ENCODE data around the gene YOD1.

Gene YOD1

DNA sequence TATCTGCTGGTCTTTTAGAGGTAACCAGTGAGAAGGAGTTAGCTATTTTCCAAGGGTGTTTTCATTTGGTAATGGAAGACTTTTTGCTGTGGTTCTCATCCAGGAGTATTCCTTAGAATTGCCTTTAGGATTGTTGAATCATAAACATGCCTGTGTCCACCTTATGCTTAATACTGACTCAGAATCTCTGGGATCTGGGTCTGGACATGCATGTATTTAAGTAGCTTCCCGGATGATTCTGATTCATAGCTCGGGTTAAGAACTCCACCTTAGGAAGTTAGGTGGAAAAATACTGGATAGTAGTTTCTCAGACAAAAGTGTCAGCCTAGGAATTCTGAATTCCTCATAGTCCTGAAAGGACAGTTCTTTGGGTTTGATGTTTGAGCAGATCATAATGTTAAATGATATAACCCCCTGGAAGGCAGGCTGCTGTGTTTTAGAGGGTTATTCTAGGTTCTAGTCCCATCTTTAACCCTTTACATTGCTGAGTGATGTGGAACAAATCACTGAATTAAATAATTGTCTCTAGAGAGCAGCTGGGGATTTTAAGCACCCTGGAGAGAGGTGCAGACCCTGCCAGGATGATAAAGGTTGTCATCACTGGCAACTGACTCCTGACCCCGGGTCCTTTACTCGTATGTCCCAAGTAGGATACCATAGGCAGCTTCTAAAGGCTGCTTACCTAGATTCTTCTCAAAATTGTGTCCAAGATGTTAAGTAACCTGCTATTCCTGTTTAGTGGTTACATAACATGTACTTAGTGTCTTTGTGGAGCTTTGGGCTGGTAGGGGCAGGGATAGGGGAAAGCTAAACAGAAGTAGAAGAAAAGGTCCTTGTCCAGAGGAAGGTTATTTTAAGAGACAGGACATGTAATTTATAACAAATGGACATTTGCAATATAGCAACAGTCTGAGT, 23.2 kb upstream of the YOD1 start:
- DNase-seq (ENCODE audit: low read depth in 2 of 3, low spot score in 2 of 3) = no peak

DNA sequence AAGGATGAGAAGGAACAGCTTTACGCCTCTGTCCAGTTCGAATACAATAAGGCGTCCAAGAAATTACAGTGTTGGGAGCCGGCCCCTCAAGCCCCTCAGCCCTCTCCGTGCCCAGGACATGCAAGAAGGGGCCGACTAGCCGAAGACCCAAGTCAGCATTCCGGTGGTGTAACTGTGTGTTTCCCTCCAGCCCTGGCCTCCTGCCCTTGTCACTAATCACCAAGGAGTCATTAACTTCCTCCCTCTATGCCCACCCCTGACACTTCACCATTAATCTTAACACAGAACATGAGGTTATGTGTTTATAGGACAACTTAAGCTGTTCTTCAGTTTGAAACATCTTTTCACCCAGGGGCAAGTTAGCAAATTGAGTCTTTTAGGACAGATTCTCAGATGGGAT, 21.2 kb upstream of the YOD1 start:
- DNase-seq (ENCODE audit: low read depth in 2 of 3, low spot score in 2 of 3) = no peak

DNA sequence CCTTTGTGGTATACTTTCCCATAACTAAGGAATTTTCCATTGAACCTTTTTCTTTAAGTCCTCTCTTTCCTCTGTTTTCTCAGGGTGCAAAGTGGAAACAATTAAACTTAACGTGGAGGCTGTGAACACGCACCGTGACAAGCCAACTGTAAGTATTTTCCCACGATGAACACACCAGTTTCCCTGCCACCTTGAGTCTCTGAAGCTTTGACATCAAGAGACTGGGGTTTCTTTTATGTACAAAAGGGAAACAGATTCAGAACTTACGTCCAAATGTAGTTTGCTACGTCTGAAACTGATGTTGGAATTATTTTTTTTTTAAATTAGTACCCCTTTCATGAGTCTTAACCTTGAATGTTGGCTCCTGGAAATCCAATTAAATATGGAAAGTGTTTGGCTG, 20.4 kb upstream of the YOD1 start:
- no peak for DNase-seq (ENCODE audit: low read depth in 2 of 3, low spot score in 2 of 3)

DNA sequence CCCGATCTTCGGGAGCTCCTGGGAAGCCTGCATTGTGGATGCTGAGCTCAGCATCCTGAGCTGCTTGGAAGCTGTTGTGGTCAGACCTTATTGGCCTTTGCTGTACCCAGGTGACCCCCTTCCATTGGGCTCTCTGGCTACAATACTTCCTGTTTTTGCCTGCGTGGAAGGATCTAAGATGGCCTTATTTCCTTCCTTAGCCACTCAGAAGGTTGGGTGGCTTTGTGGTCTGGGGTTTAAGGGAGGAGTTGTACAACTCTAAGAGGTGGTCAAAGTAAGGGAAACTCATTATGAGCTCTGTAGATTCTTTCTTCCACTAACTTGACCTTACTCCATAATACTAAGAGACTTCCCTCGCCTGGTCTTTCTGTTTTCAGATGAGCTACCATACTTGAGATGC, 19.8 kb upstream of the YOD1 start:
- DNase-seq (ENCODE audit: low read depth in 2 of 3, low spot score in 2 of 3) = no peak

DNA sequence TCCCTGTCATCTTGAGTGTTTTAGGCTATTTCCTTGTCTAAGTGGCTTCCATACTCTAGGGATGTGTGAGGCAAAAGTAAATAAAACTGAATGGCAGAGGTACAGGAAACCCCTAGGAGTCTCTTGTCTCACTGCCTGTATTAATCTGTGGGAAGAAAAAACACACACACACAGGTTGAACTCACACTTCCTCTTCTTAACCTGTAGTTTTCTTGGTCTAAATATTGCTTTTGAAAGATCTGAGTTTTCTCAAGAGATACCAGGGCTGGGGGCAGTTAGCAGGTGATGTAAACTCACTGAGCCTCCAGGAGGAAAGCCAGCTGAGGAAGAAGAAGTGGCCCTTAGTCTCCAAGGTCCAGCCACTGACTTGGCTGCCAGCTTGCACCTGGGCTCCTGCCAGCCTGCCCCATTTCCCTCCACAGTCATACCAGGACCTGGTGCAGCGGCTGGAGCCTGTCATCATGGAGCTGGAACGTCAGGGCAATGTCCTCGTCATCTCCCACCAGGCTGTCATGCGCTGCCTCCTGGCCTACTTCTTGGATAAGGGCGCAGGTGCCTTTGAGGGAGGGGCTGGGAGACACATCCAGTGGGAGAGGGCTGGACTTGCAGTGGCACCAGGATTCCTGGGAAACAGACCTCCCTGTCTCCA, 19.0 kb upstream of the YOD1 start:
- no peak for DNase-seq (ENCODE audit: low read depth in 2 of 3, low spot score in 2 of 3)

DNA sequence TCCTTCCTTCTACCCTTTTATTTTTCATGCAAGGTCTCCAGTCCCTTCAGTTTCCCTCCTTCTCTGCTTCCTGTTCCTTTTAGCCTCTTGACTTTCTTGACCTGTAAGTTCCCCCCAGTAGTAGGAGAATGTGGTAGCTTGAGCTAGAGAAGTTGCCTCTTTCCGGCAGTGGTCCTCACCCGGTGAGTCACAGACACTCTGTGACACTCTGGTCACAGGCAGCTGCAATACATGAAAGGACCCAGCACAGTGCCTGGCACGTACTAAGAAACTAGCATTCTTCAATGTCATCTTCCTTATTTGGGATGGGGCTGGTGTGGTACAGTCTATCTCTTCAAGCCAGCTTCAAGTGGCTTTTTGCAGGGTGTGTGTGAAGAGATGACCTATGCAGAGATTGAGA, 18.1 kb upstream of the YOD1 start:
- no peak for DNase-seq (ENCODE audit: low read depth in 2 of 3, low spot score in 2 of 3)

DNA sequence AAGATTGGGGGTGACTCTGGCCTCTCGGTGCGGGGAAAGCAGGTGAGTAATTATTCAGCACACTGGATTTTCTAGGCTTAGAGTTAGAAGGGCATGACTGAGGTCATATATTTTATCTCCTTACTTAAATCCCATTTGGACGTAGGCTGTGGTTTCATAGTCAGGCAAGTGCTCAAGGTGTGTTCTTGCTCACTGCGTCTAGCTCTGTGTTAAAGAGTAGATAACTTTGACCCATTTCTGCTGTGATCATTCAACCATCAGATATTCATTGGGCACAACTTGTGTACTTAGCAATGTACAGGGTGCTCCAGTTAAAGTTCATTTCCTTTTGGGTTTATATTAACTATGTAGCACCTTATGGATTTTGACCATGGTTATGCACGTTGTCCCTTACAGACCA, 16.7 kb upstream of the YOD1 start:
- no peak for DNase-seq (ENCODE audit: low read depth in 2 of 3, low spot score in 2 of 3)

DNA sequence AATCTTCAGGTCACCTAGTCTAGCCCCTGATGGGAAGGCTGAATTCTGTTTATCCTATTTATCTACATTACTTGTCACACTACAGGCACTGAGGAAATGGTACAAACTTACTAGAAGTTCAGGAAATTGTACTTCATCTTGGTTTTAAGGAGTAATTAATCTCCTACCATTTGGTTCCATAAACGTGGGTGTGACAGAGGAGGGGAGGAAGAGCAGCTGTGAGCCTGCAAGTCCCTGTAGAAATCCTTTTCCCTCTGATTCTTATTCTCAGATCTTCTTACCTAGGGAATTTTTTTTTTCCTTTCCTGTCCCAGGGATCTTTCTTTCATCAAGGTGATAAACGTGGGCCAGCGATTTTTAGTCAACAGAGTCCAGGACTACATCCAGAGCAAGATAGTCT, 16.2 kb upstream of the YOD1 start:
- no peak for DNase-seq (ENCODE audit: low read depth in 2 of 3, low spot score in 2 of 3)

DNA sequence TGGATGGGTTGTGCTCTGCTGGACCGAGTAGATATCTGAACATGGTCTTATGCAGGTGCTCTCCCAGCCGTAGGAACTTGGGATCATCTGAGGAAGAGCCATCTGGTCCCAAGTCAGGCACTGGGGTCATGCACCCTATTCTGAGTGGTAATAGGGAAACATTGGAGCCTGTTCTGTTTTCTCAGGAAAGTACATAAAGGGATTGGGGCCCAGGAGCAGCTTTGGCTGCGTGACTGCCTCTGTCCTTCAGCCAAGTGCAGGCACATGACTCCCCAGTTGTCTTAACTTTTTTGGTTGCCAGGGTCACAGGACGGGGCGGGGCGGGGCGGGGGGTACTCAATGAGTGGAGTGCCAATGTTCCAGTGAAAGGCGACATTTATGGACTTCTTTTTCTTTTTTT, 13.6 kb upstream of the YOD1 start:
- no peak for DNase-seq (ENCODE audit: low read depth in 2 of 3, low spot score in 2 of 3)

DNA sequence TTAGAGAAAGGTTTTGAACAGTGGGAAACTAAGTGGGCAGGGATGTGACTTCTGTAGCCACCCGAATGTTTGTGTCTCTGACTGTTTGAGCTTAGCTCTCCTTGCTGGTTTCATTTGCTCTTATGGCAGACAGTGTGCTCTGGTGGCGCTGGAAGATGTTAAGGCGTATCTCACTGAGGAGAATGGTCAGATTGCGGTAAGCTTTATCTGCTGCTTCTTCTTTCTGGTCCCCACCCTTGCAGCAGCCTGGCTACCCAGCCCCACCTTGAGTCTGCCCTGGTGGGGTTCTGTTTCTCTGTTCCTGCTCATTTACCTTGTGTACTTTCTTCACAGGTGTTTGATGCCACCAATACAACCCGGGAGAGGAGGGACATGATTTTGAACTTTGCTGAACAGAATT, 12.0 kb upstream of the YOD1 start:
- no peak for DNase-seq (ENCODE audit: low read depth in 2 of 3, low spot score in 2 of 3)

DNA sequence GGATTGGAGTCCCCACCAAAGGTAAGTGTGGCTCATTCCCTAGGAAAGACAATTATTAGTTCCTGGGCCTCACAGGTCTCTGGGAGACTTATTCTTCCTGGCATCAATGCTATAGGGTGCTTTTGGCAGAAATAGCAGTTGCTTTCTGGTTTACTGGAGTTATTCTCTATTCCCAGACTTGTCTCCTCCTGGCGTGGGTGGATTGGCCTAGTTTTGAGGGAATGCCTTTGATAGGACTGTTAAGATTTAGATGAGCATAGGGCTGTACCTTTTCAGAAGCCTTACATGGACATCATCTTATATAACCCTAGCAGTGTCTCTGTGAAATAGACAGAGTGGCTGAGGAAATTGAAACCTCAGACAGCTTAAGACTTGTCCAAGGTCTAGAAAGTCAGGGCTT, 11.1 kb upstream of the YOD1 start:
- no peak for DNase-seq (ENCODE audit: low read depth in 2 of 3, low spot score in 2 of 3)

DNA sequence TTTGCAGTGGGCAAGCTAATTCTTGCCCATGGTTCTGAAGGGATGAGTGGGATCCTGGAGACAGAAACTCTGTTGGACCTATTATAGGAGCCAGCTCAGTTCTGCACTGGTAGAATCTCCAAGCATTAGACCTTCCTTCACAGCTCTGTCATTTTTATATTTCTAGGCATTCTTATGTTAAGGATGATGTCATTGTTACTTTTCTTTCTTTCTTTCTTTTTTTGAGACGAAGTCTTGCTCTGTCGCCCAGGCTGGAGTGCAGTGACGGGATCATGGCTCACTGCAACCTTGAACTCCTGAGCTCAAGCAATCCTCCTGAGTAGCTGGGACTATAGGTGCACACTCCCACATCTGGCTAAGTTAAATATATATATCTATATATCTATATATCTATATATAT, 9.6 kb upstream of the YOD1 start:
- no peak for DNase-seq (ENCODE audit: low read depth in 2 of 3, low spot score in 2 of 3)

DNA sequence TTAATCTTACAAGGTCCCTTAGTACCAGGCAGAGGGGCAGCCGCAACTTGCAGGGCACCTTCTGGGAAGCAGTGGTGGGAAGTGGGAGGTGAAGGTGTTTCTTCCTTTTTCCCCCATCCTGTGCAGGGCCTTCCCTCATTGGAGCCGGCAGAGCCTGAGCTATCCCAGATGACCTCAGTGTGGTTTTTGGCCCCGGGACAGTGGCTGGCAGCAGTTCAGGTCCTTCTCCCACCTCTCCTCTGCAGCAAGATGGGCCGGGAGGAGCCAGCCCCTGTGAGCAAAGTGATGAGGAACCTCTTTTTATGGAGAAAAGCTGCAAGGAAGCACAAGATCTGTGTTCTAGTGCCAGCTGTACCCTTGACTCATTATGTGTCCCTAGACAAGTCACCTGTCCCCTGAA, 8.9 kb upstream of the YOD1 start:
- no peak for DNase-seq (ENCODE audit: low read depth in 2 of 3, low spot score in 2 of 3)

DNA sequence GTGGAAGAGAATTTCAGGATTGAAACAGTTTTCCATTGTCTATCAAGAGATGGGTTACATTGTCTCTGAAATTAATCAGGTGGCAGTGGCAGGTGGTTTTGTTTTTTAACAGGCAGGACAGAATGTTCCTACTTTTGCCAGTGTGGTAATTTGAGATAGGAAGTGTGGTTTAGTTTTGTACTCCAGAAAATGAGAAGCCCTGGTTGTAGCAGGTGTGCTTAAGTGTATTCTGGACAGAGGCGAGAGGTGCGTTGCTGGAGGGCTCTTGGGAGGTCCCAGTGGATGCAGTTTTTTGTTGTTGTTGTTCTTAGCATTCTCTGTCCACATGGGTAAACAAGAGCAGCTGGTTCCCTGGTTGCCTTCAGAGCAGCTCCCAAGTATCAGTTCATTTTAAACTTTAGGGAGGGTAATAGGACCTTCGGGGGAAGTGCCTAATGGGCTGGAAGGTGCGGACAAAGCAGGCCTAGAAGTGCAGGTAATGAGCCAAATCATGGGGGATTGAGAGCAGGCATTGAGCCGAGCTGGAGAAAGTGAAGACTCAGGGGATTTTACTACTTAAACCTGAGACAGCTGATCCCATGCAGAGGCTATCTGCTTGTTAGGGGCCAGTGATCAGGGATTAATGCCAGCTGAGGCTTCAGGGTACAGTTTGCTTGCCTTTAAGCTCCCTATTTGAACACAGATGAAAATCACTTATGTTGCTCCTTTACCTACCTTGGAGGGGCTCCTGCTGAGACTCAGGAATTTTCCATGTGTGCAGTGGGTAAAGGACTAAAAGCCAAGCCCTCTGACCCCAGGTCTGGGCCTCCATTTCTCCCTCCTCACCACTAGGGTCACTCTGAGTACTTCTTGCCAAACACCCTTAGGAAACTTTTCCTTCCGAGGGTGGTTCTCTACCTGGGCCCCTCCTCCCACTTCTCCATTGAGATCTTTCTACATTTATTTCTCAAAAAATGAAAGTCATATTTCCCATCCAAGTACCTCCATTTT, 8.2 kb upstream of the YOD1 start:
- DNase-seq (ENCODE audit: low read depth in 2 of 3, low spot score in 2 of 3) = no peak

DNA sequence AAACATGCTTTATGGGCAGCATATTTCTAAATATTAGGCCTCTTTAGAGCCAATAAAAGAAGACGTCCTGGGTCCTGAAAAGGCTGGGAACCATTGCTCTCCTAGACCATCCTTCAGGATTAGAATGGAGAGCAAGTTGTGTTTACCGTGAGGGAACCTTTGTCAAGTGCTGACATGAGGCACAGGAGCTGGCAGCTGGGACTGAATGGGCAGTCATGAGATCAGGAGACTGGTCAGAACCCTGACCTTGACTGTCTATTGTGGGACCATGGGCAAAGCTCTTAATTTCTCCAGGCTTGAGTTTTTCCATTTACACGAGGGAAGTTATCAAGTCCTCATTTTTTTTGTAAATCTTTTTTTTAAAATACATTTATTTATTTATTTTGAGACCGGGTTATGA, 7.2 kb upstream of the YOD1 start:
- DNase-seq (ENCODE audit: low read depth in 2 of 3, low spot score in 2 of 3) = no peak

DNA sequence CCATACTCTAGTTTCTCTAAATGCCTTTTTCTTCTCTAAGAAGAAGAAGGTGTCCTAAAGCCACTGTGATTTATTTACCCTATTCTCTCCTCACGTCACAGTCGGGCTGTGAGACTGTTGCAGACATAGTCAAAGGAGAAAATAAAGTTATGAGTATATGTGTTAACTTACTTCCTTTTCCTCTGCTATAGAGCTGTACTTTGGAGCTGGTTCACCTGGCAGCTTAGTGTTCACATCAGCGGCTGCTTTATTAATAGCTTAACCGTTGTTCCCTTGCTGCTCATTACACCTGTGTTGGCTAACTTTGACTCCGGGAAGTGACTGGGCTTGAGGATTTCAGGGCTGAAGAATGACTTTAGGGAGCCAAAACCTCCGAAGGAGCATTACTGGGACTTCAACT, 5.7 kb upstream of the YOD1 start:
- no peak for DNase-seq (ENCODE audit: low read depth in 2 of 3, low spot score in 2 of 3)

DNA sequence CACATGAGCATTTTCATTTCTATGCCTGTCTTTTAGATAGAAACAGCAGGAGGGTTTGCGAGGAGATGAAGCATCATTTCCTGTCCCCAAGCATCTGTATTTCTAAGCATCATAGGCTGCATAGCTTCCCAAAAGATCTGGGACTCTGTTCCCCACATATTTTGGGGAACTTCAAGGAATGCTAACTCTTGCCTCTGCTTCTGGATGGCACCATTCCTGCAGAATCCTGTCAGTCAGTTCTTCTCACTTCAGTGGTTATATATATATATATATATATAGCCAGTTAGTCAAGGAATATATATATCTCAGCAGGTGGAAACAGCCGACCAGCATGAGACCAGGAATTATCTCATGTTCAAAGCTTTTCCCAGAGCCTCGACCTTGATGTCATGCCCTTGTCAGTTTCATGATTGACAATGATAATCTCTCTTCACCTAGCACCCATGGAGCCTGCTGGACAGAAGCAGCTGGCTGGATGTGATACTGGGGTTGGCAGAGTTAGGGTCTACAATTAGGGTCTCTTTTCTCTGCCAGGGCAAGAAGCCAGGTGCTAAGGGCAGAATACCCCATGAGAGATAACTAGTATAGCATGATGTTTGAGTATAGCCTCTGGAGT, 4.5 kb upstream of the YOD1 start:
- DNase-seq (ENCODE audit: low read depth in 2 of 3, low spot score in 2 of 3) = no peak

DNA sequence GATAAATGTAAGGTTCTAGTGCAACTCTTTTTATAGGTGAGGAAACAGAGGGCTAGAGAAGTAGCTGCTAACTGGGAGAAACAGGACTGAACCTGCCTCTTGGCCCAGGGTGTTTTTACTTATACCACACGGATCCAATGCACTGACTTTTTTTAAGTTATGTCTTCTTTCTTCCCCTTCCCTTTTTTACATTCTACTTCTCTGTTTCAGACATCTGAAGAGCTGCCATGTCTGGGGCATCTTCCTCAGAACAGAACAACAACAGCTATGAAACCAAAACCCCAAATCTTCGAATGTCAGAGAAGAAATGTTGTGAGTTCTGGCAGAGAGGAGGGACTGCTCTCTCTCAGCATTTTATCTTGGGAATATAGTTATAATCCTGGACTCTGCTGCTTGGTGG, 3.5 kb upstream of the YOD1 start:
- no peak for DNase-seq (ENCODE audit: low read depth in 2 of 3, low spot score in 2 of 3)

DNA sequence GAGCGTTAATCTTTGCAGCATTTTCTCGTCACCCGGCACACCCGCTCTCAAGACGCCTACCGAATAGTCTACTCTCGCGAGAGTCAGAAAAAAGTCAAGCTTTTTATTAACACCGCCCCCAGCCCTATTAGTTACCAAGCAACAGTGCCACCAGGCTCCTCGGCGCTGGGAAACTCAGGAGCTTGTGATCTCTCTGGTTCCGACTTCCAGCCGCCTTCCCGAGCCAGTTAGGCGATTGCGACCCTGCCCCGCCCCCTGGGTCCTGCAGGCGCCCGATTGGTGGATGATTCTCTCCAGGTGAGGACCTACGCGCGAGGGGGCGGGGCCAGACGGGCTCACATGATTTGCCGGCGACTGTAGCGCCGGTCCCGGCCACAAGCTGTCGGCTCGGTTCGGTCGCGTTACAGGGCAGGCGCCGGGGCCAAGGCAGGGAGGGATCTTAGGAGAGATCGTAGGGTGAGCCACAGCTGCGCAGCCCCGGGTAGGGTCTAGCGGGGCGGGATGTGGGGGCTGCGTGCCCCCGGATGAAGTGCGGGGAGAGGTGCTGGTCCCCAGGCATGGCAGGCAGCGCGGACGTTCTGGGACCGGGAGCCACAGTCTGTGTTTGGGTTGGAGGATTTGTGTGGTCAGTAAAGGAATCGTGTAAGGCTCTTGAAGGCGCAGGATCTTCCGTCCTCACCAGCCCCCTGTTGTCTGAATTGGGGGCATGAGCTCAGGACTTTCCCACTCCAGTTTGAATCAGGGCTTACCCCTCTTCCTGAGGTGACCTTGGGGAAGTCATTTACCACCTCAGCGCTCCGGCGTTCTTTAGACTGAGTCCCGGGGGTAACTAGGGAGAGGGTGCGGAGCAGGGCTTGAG, 2.1 kb upstream of the YOD1 start, which contains the start of gene PFKFB2:
PFKFB2 (plus strand) TSS at position 365 of the 859 bp plus-strand sequence. CDS start 1,443 bp downstream, outside the sequence.
- DNase-seq (ENCODE audit: low read depth in 2 of 3, low spot score in 2 of 3) = peak; percentile 77 to 91 (median 83)
